GM19324 (cell line): ENCODE results near the gene MINK1.
A peak's percentile ranks its signal among the peaks of the same experiment; 100 is the strongest.
"Not testable (repeated sequence)": the region's sequence is repeated elsewhere in the genome, so short reads cannot be mapped to it uniquely, and the experiment has no call there.

Experiments
- ATAC-seq: cut with Tn5 transposase; IDR thresholded peaks from one replicate; pipeline ENCODE4 v1.9.1; 2021; ENCODE audit warnings: mild to moderate bottlenecking, moderate library complexity; ENCODE audit not compliant: unreplicated experiment, low FRiP score

Gene MINK1

DNA sequence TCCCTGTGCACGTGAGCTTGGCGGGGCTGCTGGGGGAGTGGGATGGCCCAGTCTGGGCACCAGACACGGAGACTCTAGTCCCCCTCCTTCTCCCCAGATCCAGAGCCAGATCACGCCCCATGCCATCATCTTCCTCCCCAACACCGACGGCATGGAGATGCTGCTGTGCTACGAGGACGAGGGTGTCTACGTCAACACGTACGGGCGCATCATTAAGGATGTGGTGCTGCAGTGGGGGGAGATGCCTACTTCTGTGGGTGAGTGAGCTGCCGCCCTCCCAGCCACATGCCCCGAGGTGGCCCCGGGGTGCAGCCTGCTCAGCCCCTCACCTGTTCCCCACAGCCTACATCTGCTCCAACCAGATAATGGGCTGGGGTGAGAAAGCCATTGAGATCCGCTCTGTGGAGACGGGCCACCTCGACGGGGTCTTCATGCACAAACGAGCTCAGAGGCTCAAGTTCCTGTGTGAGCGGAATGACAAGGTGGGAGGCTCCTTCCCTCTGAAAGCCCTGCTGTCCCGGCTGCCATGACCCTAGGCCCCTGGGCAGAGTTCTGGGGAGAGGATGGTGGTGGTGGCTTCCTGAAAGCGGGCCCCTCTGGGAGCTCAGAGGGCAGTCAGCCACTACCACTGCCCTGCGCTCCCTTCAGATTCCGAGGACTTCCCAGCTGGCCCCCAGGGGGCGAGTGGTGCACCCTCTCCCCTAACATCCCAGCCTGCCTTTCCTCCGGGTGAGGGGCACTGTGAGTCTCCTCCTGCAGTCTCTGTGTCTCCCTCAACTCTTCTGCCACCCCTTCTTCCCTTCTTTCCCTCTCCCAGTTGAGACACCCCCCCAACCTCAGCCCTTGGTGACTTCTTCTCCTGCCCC is 63.4 kb downstream of the MINK1 start:
- no peak for ATAC-seq

- ATAC-seq, result no peak
Observed at GRCh38 chr17:4897198-4897687, 64.1 kb downstream of the MINK1 start.

DNA sequence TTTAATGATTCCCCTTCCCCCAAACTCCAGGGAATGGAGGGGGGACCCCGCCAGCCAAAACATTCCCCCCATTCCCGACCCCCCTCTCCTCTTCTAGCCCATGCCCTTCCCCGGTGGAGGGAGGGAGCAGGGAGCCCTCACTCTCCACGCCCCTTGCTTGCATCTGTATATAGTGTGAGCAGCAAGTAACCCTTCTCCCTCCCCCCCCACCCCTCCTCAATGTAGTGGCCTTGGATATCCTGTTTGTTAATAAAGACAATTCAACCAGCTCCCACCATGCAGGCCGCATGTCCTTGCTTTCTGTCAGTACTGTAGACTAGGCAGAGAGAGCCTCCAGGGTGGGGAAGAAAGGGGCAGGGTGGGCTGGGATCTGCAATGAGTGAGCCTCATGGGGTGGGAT is 64.6 kb downstream of the MINK1 start:
- no peak for ATAC-seq

DNA sequence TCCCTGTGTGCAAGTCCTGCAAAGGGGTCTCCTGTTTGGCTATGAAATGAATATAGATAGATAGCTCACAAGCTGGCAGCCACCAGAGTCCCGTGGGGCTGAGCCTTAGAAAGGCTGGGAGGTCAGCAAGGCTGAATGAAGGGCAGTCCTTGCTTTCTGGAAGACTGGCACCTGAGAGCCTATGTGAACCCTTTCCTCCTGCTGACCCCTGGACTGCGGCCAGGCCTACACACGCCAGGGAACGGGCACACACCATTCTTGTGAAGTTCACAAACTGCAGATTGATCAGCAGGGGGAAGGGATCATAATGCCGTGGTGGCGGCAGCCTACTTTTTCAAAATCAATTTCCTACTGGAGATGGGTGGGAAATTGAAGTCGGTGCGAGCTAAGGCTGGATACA is 65.2 kb downstream of the MINK1 start:
- no peak for ATAC-seq

DNA sequence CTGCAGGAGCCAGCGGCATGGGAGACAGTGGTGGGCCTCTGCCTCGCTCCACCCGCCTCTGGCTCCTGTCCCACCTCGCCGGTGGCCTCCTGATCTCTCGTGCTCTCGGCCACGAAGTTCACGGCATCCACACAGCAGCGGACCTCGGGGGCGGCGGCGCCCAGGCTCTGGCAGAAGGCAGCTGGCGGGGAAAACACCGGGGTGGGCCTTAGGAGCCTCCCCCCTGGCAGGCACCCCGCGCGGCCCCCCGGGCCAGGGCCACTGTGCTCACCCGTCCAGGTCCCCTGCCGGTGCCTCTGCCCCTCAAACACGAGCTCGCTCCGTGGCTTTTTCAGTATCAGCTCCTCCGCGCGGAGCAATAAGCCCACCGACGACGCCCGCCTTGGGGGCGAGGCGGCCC is 65.8 kb downstream of the MINK1 start:
- no peak for ATAC-seq

DNA sequence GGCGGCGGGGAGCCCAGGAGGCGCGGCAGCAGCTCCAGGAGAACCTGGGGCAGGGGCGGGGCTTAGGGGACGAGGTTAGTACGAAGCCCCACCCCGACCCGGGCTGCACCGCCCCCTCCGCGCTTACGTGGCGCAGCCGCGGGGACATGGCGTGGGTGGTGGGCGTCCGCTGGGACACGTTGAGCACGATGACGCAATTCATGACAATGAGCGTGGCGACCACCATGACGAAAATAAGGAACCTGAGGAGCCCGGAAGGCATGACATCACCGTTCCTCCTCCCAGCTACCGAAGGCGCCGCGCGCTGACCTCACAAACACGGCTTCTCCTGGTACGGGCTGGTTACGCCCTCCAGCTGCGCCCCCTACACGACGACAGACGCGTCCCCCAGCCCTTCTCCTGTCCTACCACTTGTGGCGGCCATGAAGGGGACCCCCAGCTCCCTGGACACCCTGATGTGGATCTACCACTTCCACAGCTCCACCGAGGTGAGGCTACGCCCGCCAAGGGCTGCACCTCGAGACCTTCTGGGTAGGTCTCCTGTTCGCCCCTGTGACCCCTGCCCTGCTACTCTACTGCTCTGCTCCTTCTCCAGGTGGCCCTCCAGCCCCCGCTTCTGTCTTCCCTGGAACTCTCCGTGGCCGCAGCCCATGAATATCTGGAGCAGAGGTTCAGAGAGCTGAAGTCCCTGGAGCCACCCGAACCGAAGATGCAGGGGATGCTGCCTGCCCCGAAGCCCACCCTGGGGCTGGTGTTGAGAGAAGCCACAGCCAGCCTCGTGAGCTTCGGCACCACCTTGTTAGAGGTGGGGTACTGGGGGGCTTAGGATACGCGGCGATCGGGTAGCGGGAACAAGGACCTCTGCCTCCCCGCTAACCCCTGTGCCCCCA is 66.4 kb downstream of the MINK1 start, which contains the start of gene C17orf107:
Gene C17orf107, plus strand, starts transcription at position 196 of the 890 bp plus-strand sequence. Its CDS starts 227 bp downstream, at position 423.
- ATAC-seq, result peak; percentile 47

DNA sequence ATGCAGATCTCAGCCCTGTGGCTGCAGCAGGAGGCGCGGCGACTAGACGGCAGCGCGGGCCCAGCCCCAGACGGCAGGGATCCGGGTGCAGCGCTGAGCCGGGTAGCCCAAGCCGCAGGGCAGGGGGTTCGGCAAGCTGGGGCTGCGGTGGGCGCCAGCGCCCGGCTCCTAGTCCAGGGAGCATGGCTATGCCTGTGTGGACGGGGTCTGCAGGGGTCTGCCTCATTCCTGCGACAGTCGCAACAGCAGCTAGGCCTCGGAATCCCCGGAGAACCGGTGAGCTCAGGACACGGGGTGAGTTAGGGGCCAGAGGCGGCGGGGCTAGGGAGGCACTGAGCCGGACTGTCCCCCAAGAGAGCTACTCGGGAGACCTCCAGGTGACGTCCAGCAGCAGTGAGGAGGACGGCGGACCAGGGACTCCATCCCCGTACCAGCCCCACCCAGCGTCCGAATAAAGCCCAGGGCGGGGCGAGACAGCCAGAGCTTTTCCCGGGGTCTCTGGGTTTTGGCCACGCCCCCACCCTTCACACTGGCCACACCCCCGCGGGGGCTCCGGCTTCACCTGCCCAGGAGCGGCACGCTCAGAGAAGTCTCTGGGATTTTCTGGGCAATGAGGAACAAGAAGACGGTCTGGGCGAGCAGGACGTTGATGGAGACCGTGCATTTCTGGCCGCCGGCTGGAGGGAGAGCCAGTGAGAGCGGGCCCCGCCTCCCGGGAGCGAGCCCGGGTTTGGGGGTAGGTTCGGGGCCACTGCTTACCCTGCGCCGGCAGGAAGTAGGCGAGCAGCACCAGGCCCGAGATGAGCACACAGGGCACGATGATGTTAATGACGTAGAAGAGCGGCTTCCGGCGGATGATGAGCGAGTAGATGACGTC is 67.3 kb downstream of the MINK1 start:
- ATAC-seq, result no peak

GRCh38 chr17:4901108-4901647 is 68.0 kb downstream of the MINK1 start:
- ATAC-seq, result no peak

- ATAC-seq, result no peak
Observed at GRCh38 chr17:4901648-4902344, 68.7 kb downstream of the MINK1 start.

- ATAC-seq, result no peak
Observed at GRCh38 chr17:4902540-4902939, 69.4 kb downstream of the MINK1 start.

DNA sequence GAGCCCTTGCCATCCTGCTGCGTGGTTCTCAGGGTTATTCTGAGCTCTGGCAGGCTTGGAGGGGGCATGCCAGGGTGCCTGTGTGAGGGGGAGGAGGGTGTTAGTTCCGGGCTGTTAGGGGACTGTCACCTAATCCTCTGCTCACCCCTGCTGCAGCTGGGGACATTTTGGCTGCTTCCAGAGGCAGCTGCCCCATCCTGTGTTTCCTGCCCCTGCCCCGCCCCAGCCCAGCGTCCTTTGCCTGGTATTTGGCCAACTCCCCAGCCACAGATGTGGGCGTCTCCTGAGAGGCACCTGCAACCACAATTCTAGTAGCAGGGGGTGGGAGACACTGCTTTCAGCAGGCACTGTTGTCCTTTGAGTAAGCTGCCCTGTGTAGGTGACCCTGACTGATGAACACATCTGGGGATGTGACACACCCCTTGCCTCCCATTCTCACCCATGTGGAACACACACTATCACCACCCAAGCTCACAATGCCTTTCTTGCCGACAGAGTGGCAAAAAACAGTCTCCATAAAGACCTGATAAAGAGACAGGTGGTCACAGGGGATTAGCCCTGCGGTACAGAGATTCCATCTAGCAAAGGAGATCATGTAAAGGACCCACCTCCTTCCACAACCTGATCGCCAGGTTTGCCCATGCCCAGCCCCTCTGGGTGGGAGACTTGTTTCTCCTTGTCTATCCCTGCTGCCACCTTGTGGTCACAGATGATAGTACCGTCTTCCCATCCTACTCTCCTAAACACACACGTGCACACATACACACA is 70.1 kb downstream of the MINK1 start, which contains the start of gene CHRNE:
Gene CHRNE, minus strand, starts transcription at position 48 of the 768 bp plus-strand sequence. Its CDS starts 35 bp downstream, at position 13.
- no peak for ATAC-seq

GRCh38 chr17:4906642-4907041 is 73.5 kb downstream of the MINK1 start:
- ATAC-seq, result not testable (repeated sequence)

GRCh38 chr17:4908301-4908700 is 75.2 kb downstream of the MINK1 start:
- no peak for ATAC-seq

DNA sequence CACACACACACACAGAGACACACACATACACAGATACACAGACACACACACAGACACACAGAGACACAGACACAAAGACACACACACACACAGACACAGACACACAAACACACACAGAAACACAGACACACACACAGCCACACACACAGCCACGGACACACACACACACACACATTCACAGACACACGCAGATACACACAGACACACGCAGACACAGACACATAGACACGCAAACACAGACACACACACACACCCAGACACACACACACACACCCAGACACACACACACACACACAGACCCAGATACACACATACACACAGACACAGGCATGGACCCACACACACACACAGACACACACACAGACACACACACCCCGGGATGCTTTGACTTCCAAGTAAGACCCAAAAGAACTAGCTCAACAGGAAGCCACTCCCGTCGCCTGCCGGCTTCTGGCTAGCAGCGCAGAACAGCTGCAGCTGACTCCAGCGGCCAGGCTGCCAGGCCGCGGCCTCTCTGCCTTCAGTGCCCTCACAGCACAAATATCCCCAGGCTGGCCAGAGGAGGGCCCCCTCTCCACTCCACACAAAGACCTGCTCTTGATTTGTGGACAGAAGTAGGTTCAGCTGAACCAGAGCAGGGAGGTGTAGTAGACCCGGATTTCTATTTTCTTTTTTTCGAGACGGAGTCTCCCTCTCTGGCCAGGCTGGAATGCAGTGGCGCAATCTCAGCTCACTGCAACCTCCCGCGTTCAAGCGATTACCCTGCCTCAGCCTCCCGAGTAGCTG is 75.8 kb downstream of the MINK1 start:
- ATAC-seq, result no peak

- ATAC-seq, result no peak
Observed at GRCh38 chr17:4913994-4914393, 80.9 kb downstream of the MINK1 start.

DNA sequence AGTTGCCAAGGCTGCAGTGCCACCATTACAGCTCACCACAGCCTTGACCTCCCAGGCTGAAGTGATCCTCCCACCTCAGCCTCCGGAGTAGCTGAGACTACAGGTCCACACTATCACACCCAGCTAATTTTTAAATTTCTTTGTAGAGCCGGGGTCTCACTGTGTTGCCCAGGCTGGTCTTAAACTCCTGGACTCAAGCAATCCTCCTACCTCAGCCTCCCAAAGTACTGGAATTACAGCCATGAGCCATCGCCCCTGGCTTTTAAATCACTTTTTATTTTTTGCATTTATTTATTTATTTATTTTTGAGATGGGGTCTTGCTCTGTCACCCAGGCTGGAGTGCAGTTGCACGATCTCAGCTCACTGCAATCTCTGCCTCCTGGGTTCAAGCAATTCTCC is 81.4 kb downstream of the MINK1 start:
- ATAC-seq, result not testable (repeated sequence)

- no peak for ATAC-seq
Observed at GRCh38 chr17:4919511-4920047, 86.4 kb downstream of the MINK1 start.
